SK-N-SH treated with all-trans-retinoic acid at 6 μM for 48 hours (cell line): ENCODE measurements around the gene PLA2G4A.

ENCODE experiments used
- ATAC-seq: fragments of 200-7000 bp; cut with Tn5 transposase; 3 replicates; pipeline ENCODE4 v1.9.1; 2020; ENCODE audit warnings: mild to moderate bottlenecking, moderate library complexity
- BACH2 ChIP-seq: fragments of 250-450 bp; sonication (Bioruptor Pico); IDR thresholded peaks from 2 replicates; pipeline ENCODE4 v1.9.0; 2021; ENCODE audit warnings: mild to moderate bottlenecking, borderline replicate concordance
- CREB5 ChIP-seq: fragments of 250-450 bp; sonication (Bioruptor Pico); IDR thresholded peaks from 2 replicates; pipeline ENCODE4 v1.5.1; 2020; ENCODE audit warnings: low read depth, mild to moderate bottlenecking, moderate library complexity
- CSDC2 ChIP-seq: fragments of 250-450 bp; sonication (Bioruptor Pico); IDR thresholded peaks from 2 replicates; pipeline ENCODE4 v1.5.0; 2020; ENCODE audit warnings: mild to moderate bottlenecking, moderate library complexity
- CSRNP3 ChIP-seq: fragments of 250-450 bp; sonication (Bioruptor Pico); IDR thresholded peaks from 2 replicates; pipeline ENCODE4 v1.5.1; 2021; ENCODE audit warnings: mild to moderate bottlenecking, moderate library complexity
- ESRRG ChIP-seq: fragments of 250-450 bp; sonication (Bioruptor Pico); IDR thresholded peaks from 2 replicates; pipeline ENCODE4 v1.6.1; 2021; ENCODE audit warnings: mild to moderate bottlenecking
- GLIS3 ChIP-seq: fragments of 250-450 bp; sonication (Bioruptor Pico); IDR thresholded peaks from 2 replicates; pipeline ENCODE4 v1.5.0; 2020; ENCODE audit warnings: mild to moderate bottlenecking, moderate library complexity
- ISL1 ChIP-seq: fragments of 250-450 bp; sonication (Bioruptor Pico); IDR thresholded peaks from 2 replicates; pipeline ENCODE4 v2.1.2; 2022; ENCODE audit warnings: mild to moderate bottlenecking, moderate library complexity
- OSR1 ChIP-seq: fragments of 250-450 bp; sonication (Bioruptor Pico); IDR thresholded peaks from 2 replicates; pipeline ENCODE4 v1.8.0; 2022; ENCODE audit warnings: moderate library complexity, mild to moderate bottlenecking, inconsistent platforms
- PATZ1 ChIP-seq: fragments of 250-450 bp; sonication (Bioruptor Pico); IDR thresholded peaks from 2 replicates; pipeline ENCODE4 v1.8.0; 2020; ENCODE audit warnings: mild to moderate bottlenecking, moderate library complexity, borderline replicate concordance
- POU6F1 ChIP-seq: fragments of 250-450 bp; sonication (Bioruptor Pico); IDR thresholded peaks from 2 replicates; pipeline ENCODE4 v1.8.0; 2021; ENCODE audit warnings: low read depth, mild to moderate bottlenecking, moderate library complexity, borderline replicate concordance
- PPARA ChIP-seq: fragments of 250-450 bp; sonication (Bioruptor Pico); IDR thresholded peaks from 2 replicates; pipeline ENCODE4 v1.5.0; 2020; ENCODE audit warnings: mild to moderate bottlenecking, borderline replicate concordance
- RARB ChIP-seq: fragments of 250-450 bp; sonication (Bioruptor Pico); IDR thresholded peaks from 2 replicates; pipeline ENCODE4 v1.8.0; 2021; ENCODE audit warnings: mild to moderate bottlenecking, moderate library complexity
- SNAI2 ChIP-seq: fragments of 250-450 bp; sonication (Bioruptor Pico); IDR thresholded peaks from 2 replicates; pipeline ENCODE4 v1.5.0; 2020; ENCODE audit warnings: mild to moderate bottlenecking, moderate library complexity
- TCF4 ChIP-seq: fragments of 250-450 bp; sonication (Bioruptor Pico); IDR thresholded peaks from 2 replicates; pipeline ENCODE4 v1.8.0; 2021; ENCODE audit warnings: mild to moderate bottlenecking, moderate library complexity, borderline replicate concordance
- TOX ChIP-seq: fragments of 250-450 bp; sonication (Bioruptor Pico); IDR thresholded peaks from 2 replicates; pipeline ENCODE4 v1.8.0; 2021; ENCODE audit warnings: mild to moderate bottlenecking, moderate library complexity, borderline replicate concordance
- TSHZ2 ChIP-seq: fragments of 250-450 bp; sonication (Bioruptor Pico); IDR thresholded peaks from 2 replicates; pipeline ENCODE4 v1.5.0; 2020; ENCODE audit warnings: mild to moderate bottlenecking, moderate library complexity
- ZC3H10 ChIP-seq: fragments of 250-450 bp; sonication (Bioruptor Pico); IDR thresholded peaks from 2 replicates; pipeline ENCODE4 v1.5.1; 2021; ENCODE audit warnings: mild to moderate bottlenecking, moderate library complexity
- ZFP3 ChIP-seq: fragments of 250-450 bp; sonication (Bioruptor Pico); IDR thresholded peaks from 2 replicates; pipeline ENCODE4 v1.5.0; 2020; ENCODE audit warnings: mild to moderate bottlenecking, moderate library complexity
- ZNF565 ChIP-seq: fragments of 450-650 bp; formaldehyde crosslinking; conservative IDR thresholded peaks from 2 replicates; pipeline ENCODE4 v1.5.0; 2020; ENCODE audit warnings: low read depth, mild to moderate bottlenecking, moderate library complexity
- ZNF70 ChIP-seq: fragments of 450-650 bp; formaldehyde crosslinking; IDR thresholded peaks from 2 replicates; pipeline ENCODE4 v1.5.0; 2020; ENCODE audit warnings: mild to moderate bottlenecking, moderate library complexity
- ZNF8 ChIP-seq: fragments of 450-650 bp; formaldehyde crosslinking; IDR thresholded peaks from 2 replicates; pipeline ENCODE4 v1.5.0; 2020; ENCODE audit warnings: mild to moderate bottlenecking, moderate library complexity

The PLA2G4A gene

GRCh38 chr1:186901631-186902030 is 72.9 kb downstream of the PLA2G4A start:
- TF ChIP-seq GLIS3 (CRISPR knock-in tag) (no peak), ESRRG (CRISPR knock-in tag) (no peak)
- ATAC-seq, result no peak

GRCh38 chr1:186903374-186904136 is 74.8 kb downstream of the PLA2G4A start:
- no peak for ATAC-seq

GRCh38 chr1:186904361-186904760 is 75.6 kb downstream of the PLA2G4A start:
- no peak for TF ChIP-seq ZC3H10 (CRISPR knock-in tag)
- TF ChIP-seq OSR1 (CRISPR knock-in tag), result no peak
- TF ChIP-seq ESRRG (CRISPR knock-in tag), result no peak
- no peak for TF ChIP-seq PPARA (CRISPR knock-in tag)
- TF ChIP-seq BACH2 (CRISPR knock-in tag), result no peak
- TF ChIP-seq ZFP3, result no peak
- no peak for TF ChIP-seq ZNF565 (CRISPR knock-in tag)
- TF ChIP-seq, all 23 proteins: peak for 0
- ATAC-seq, result no peak

More at GRCh38 chr1:186903374-186904136, 74.8 kb downstream of the PLA2G4A start:
- no peak for TF ChIP-seq TOX (CRISPR knock-in tag)
- no peak for TF ChIP-seq CSDC2 (CRISPR knock-in tag)
- no peak for TF ChIP-seq GLIS3 (CRISPR knock-in tag)
- TF ChIP-seq SNAI2 (CRISPR knock-in tag), result no peak
- TF ChIP-seq ISL1 (CRISPR knock-in tag), result no peak
- no peak for TF ChIP-seq RARB
- TF ChIP-seq ZNF565 (CRISPR knock-in tag), result no peak
- no peak for TF ChIP-seq ZNF70

GRCh38 chr1:186905561-186905960 is 76.8 kb downstream of the PLA2G4A start:
- peak; percentile 48; the same call in 2 of the 3 replicates for ATAC-seq
- TF ChIP-seq ZC3H10 (CRISPR knock-in tag), result 0 out of 2 replicates have a peak, but pooled peaks have one; percentile 4
- TF ChIP-seq TSHZ2 (CRISPR knock-in tag), result no peak

- ATAC-seq, result no peak
- TF ChIP-seq PATZ1 (CRISPR knock-in tag) (no peak), ZNF565 (CRISPR knock-in tag) (no peak), TCF4 (CRISPR knock-in tag) (no peak), TOX (CRISPR knock-in tag) (no peak), ZNF8 (CRISPR knock-in tag) (no peak), TSHZ2 (CRISPR knock-in tag) (no peak), BACH2 (CRISPR knock-in tag) (no peak), ZC3H10 (CRISPR knock-in tag) (no peak), SNAI2 (CRISPR knock-in tag) (no peak), CSRNP3 (CRISPR knock-in tag) (no peak), ISL1 (CRISPR knock-in tag) (no peak), CSDC2 (CRISPR knock-in tag) (no peak), ZNF70 (no peak), POU6F1 (no peak), CREB5 (CRISPR knock-in tag) (no peak), ZFP3 (no peak)
Observed at GRCh38 chr1:186915555-186915954, 86.8 kb downstream of the PLA2G4A start.
